Hepatocyte (in vitro differentiated cells): Measurements from ENCODE around the gene PACSIN2. TPM values are rescaled to one million over a fixed set of nuclear protein-coding genes. Genes with fewer than 3 reads are reported as not detected.
"Not testable (repeated sequence)": the region's sequence is repeated elsewhere in the genome, so short reads cannot be mapped to it uniquely, and the experiment has no call there.

Source experiments
- DNase-seq: peaks from one replicate; pipeline ENCODE4 v3.0.0-alpha.2; 2016; ENCODE audit warnings: low spot score
- H2AFZ ChIP-seq: fragments of 200-600 bp; sonication (generic); 2 replicates; pipeline ENCODE4 v1.6.0; 2016; ENCODE audit warnings: antibody characterized with exemption, mild to moderate bottlenecking
- H3K27ac ChIP-seq: fragments of 200-600 bp; sonication (generic); 2 replicates; pipeline ENCODE4 v1.5.1; 2016; ENCODE audit warnings: mild to moderate bottlenecking
- H3K27me3 ChIP-seq: fragments of 200-600 bp; sonication (generic); 2 replicates; pipeline ENCODE4 v1.6.1; 2016
- H3K36me3 ChIP-seq: fragments of 200-600 bp; sonication (generic); replicated peaks from 2 replicates; pipeline ENCODE4 v1.5.1; 2016; ENCODE audit warnings: low read depth; ENCODE audit not compliant: insufficient read depth
- H3K4me1 ChIP-seq: fragments of 200-600 bp; sonication (generic); 2 replicates; pipeline ENCODE4 v1.5.1; 2016; ENCODE audit warnings: mild to moderate bottlenecking, moderate library complexity; ENCODE audit not compliant: insufficient read depth
- H3K4me2 ChIP-seq: fragments of 200-600 bp; sonication (generic); 2 replicates; pipeline ENCODE4 v1.6.0; 2016
- H3K4me3 ChIP-seq: fragments of 200-600 bp; sonication (generic); 2 replicates; pipeline ENCODE4 v1.5.1; 2016; ENCODE audit warnings: mild to moderate bottlenecking
- H3K79me2 ChIP-seq: fragments of 200-600 bp; sonication (generic); 2 replicates; pipeline ENCODE4 v1.6.0; 2017; ENCODE audit warnings: mild to moderate bottlenecking
- H3K9me2 ChIP-seq: fragments of 200-600 bp; sonication (generic); replicated peaks from 2 replicates; pipeline ENCODE4 v1.6.0; 2017; ENCODE audit warnings: mild to moderate bottlenecking; ENCODE audit not compliant: insufficient read depth
- H3K9me3 ChIP-seq: fragments of 200-600 bp; sonication (generic); 2 replicates; pipeline ENCODE4 v1.5.1; 2016; ENCODE audit warnings: low read depth, mild to moderate bottlenecking
- H4K20me1 ChIP-seq: fragments of 200-600 bp; sonication (generic); 2 replicates; pipeline ENCODE4 v1.6.0; 2016; ENCODE audit warnings: mild to moderate bottlenecking; ENCODE audit not compliant: insufficient read depth, poor library complexity, severe bottlenecking
- CTCF ChIP-seq: fragments of 200-600 bp; sonication (generic); IDR thresholded peaks from 2 replicates; pipeline ENCODE4 v1.5.1; 2016; ENCODE audit warnings: antibody characterized with exemption, mild to moderate bottlenecking; ENCODE audit not compliant: poor library complexity
- EZH2 ChIP-seq: fragments of 200-600 bp; sonication (generic); IDR thresholded peaks from 2 replicates; pipeline ENCODE4 v1.6.1; 2016; ENCODE audit warnings: antibody characterized with exemption, mild to moderate bottlenecking, borderline replicate concordance
- EZH2phosphoT487 ChIP-seq: fragments of 200-600 bp; sonication (generic); IDR thresholded peaks from one replicate; pipeline ENCODE4 v1.6.1; 2018; ENCODE audit warnings: antibody characterized with exemption, mild to moderate bottlenecking, low read depth, moderate library complexity; ENCODE audit not compliant: unreplicated experiment, severe bottlenecking
- WGBS: methylation state at CpG from one replicate; pipeline ENCODE4 v1.1.6; 2016; ENCODE audit warnings: low lambda C conversion rate; ENCODE audit errors: missing lambda C conversion rate; 5-methylcytosine and 5-hydroxymethylcytosine counted together
- polyA plus RNA-seq: library from polyadenylated mRNA; unstranded; fragments of >200 nt; fragmentation: Nextera tagmentation; extraction: Ambion mirVana; gene quantifications from 2 replicates; pipeline ENCODE4 v1.2.1, GENCODE V29; 2016
- total RNA-seq: library from RNA; depleted of rRNA; stranded (reverse); fragments of >200 nt; gene quantifications from 2 replicates; pipeline ENCODE4 v1.2.3, GENCODE V29; 2014

Gene PACSIN2
- total and polyA plus RNA-seq, 2 experiments from 2014 or later: 77.7 to 86.3 TPM

GRCh38 chr22:43017525-43018460 is 2.8 kb upstream of the PACSIN2 start:
- H2AFZ ChIP-seq: no peak overlapping the region
- H3K9me2 ChIP-seq: no peaks in the 10 kb centered on the region
- no peaks in the 10 kb centered on the region for H3K27me3 ChIP-seq
- H3K27ac ChIP-seq: peak overlapping the region; percentile 63
- 79% methylated on average over 10 of the region's 10 CpGs for WGBS
- H3K36me3 ChIP-seq: no peaks in the 10 kb centered on the region
- H3K4me3 ChIP-seq: no peak overlapping the region
- peaks cover 19% of the 10 kb centered on the region for H3K4me1 ChIP-seq
- H3K9me3 ChIP-seq: no peaks in the 10 kb centered on the region
- H3K4me2 ChIP-seq: peak overlapping the region; percentile 25
- TF ChIP-seq CTCF: no peak
- TF ChIP-seq EZH2phosphoT487: no peak
- TF ChIP-seq EZH2: no peak
- peaks cover 16% of the 10 kb centered on the region for H4K20me1 ChIP-seq
- H3K79me2 ChIP-seq: peaks cover 24% of the 10 kb centered on the region
- DNase-seq: no peak

GRCh38 chr22:43016150-43016549 is 1.2 kb upstream of the PACSIN2 start:
- Histone ChIP-seq H3K79me2 (peaks cover 41% of the 10 kb centered on the region), H4K20me1 (peaks cover 19% of the 10 kb centered on the region), H3K4me1 (peaks cover 28% of the 10 kb centered on the region), H3K4me2 (peak overlapping the region; percentile 80)
- 85% methylated on average over 5 of the region's 5 CpGs for WGBS
- not testable (repeated sequence) for H3K36me3 ChIP-seq, H3K27ac ChIP-seq, H3K9me2 ChIP-seq, H3K27me3 ChIP-seq, H3K4me3 ChIP-seq, DNase-seq, H2AFZ ChIP-seq, H3K9me3 ChIP-seq

- peak overlapping the region; percentile 19 for H3K27ac ChIP-seq
- H3K27me3 ChIP-seq: no peaks in the 10 kb centered on the region
- peaks cover 33% of the 10 kb centered on the region for H3K4me1 ChIP-seq
- H3K4me3 ChIP-seq: peak overlapping the region; percentile 51
- no peak for TF ChIP-seq CTCF
- no peak for TF ChIP-seq EZH2phosphoT487
- no peak for TF ChIP-seq EZH2
- peaks cover 43% of the 10 kb centered on the region for H3K79me2 ChIP-seq
- no peaks in the 10 kb centered on the region for H3K9me3 ChIP-seq
- no peaks in the 10 kb centered on the region for H3K9me2 ChIP-seq
- WGBS: 17% methylated on average over 5 of the region's 5 CpGs
- H3K36me3 ChIP-seq: no peaks in the 10 kb centered on the region
- H2AFZ ChIP-seq: peak overlapping the region; percentile 38
- DNase-seq: no peak
- H3K4me2 ChIP-seq: peak overlapping the region; percentile 80
- peaks cover 19% of the 10 kb centered on the region for H4K20me1 ChIP-seq
These were observed 711 bp upstream of the PACSIN2 start for GRCh38 chr22:43015677-43016042.

- peak overlapping the region; percentile 86 for H3K4me3 ChIP-seq
- H3K4me1 ChIP-seq: peaks cover 34% of the 10 kb centered on the region
- no peaks in the 10 kb centered on the region for H3K9me2 ChIP-seq
- H3K4me2 ChIP-seq: peak overlapping the region; percentile 82
- H3K27ac ChIP-seq: peak overlapping the region; percentile 80
- H3K36me3 ChIP-seq: no peaks in the 10 kb centered on the region
- H3K27me3 ChIP-seq: no peaks in the 10 kb centered on the region
- no peak for TF ChIP-seq CTCF
- TF ChIP-seq EZH2: no peak
- no peak for TF ChIP-seq EZH2phosphoT487
- 4% methylated on average over 12 of the region's 39 CpGs for WGBS
- H2AFZ ChIP-seq: no peak overlapping the region
- peaks cover 19% of the 10 kb centered on the region for H4K20me1 ChIP-seq
- DNase-seq: peak; percentile 71
- H3K9me3 ChIP-seq: no peaks in the 10 kb centered on the region
- peaks cover 56% of the 10 kb centered on the region for H3K79me2 ChIP-seq
These were observed 557 bp downstream of the PACSIN2 start for GRCh38 chr22:43014316-43014868.
